Suppressor macrophage (primary cell): ENCODE measurements around the gene C3AR1.
"Not testable (repeated sequence)": the region's sequence is repeated elsewhere in the genome, so short reads cannot be mapped to it uniquely, and the experiment has no call there.

Experiments
- DNase-seq, 4 experiments: peaks; one replicate each; pipeline ENCODE4 v3.0.0-alpha.2; 2020 to 2022

C3AR1 gene

DNA sequence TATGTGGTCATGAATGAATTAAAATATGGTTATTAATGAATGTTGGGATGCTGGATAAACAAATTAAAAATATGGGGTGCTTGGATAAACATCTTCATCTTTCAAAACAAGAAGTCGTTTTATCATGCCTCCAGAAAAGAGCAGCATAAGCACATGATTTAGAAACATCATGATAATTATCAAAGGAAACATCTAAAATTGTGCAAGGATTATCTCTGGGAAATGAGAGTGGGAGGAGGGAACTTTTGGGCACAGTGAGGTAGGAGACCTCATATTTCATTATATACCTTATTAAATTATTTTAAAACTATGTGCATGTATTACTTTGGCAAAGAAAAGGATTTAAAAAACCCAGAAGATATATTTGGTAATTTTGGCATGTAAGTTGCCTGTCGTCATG, 8.9 kb downstream of the C3AR1 start:
- peak in 2 of 4 experiments; percentile 34 to 36 for DNase-seq

DNA sequence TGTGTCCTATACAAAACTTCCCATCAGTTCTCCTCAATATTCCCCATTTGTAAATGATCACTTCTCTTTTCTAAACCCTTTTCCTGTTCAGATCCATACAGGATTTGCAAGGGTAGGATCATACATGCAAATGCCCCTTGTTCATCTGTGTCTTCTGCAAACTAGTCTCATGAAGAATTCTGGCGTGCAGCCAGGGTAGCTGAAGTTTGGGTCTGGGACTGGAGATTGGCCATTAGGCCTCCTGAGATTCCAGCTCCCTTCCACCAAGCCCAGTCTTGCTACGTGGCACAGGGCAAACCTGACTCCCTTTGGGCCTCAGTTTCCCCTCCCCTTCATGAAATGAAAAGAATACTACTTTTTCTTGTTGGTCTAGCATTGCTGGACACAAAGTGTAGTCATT, 11.3 kb downstream of the C3AR1 start:
- peak in 3 of 4 experiments; percentile 44 to 64 (median 48) for DNase-seq

- peak; percentile 78 to 84 (median 84) for DNase-seq
Observed at GRCh38 chr12:8052679-8053078, 13.5 kb downstream of the C3AR1 start.

- DNase-seq, result peak in 2 of 4 experiments; percentile 11 to 23
Observed at GRCh38 chr12:8050600-8051250, 15.4 kb downstream of the C3AR1 start.

DNA sequence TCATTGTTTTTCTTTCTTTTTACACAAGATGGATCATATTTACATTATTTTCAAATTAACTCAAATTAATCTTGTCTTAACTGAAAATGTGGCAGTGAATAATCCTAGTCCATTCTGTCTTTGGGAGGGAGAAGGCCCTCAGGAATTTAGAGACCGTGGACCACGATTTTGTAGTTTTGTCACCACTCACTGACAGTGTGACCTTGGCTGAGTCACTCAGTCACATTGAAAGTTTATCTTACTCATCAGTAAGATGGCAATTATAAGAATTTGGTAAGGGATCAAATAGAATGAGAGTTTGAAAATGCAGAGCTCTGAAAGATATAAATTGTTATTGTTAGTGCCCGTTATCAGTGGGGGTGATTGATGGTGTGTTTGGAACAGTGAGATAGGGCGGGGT, 17.3 kb downstream of the C3AR1 start:
- DNase-seq, result peak in 1 of 4 experiments; percentile 30

DNA sequence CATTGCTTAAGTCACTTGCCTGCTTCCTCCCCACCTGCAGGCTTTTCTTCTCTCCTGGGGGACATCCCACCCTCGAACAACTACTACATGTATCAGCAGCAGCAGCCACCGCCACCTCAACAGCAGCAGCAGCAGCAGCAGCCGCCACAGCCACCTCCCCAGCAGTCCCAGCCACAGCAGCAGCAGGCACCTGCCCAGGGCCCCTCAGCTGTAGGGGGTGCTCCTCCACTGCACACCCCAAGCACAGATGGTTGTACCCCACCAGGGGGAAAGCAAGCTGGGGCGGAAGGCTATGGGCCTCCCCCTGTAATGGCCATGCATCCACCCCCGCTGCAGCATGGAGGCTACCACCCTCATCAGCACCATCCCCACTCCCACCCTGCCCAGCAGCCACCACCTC, 18.3 kb downstream of the C3AR1 start:
- DNase-seq, result no peak

- DNase-seq, result peak; percentile 86 to 92 (median 90)
Observed at GRCh38 chr12:8045952-8046944, 19.9 kb downstream of the C3AR1 start.

- DNase-seq, result no peak
Observed at GRCh38 chr12:8040791-8041190, 25.4 kb downstream of the C3AR1 start.

DNA sequence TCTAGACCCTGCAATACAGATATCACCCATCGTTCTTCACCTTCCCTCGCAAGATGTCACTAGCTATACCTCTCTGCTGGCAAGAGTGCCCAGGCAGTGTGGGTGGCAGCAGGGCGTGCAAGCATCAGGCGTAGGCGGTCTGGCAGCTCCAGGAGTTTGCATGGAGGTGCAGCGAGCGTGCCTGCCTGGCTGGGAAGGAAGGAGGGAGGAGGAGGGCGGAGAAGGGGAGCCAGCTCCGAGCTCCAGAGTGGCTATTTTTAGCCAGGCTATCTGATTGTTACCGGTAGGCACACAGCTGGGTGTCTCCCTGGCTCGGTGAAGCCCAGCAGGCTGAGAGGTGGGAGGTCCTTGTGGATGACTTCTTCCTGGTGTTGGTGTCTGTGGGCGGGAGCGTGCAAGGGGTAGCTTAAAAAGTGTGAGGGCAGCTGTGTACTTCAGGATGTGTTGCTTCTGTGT, 27.5 kb downstream of the C3AR1 start:
- DNase-seq, result peak in 3 of 4 experiments; percentile 46 to 63 (median 57)

DNA sequence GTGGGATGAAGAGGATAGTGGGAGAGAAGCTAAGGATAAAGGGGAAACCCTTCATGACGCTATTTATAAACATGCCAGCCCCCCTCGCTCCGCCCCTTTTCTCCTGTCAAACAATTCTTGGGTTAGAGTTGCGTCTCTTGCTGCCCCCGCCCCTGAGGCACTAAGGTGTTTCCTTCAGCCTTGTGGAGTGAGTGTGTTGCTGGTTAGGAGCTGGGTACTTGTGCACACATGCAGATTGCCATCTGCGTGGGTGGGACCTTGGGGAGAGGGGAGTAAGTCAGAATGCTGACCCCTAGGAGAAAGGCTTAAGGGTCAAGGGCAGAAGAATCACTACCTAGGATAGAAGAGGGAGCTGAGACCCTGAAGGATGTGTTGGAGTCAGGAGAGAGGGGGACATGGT, 28.2 kb downstream of the C3AR1 start:
- DNase-seq, result no peak

DNA sequence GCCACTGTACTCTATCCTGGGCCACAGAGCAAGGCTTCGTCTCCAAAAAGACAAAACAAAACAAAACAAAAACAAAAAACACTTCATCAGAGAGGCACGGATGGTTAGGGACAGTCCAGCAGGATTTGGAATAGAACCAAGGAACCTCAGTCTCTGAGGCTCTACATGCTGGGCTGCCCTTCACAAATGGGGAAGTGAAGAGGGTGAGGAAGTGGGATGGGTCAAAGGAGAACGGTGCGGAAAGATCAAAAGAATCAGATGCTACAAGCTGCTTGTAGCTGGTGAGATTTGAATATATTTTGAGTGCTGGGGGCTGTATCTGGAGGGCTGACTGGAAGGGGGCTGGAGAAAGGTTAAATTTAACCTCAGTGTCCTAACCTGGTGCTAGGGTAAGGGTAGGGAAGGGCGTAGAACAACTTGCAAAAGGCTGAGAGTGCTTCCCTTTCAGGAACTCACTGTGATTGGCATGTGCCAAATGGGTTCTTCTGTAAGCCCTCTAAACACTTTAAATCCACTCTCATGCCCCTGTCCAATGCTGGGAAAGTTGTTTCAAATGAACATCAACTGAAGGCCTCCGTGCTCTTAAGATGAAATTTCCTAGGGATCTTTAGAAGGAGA, 29.0 kb downstream of the C3AR1 start:
- peak; percentile 67 to 86 (median 80) for DNase-seq

GRCh38 chr12:8036346-8036745, 29.8 kb downstream of the C3AR1 start:
- no peak for DNase-seq

GRCh38 chr12:8035440-8036010, 30.6 kb downstream of the C3AR1 start:
- DNase-seq, result peak in 1 of 4 experiments; percentile 20

GRCh38 chr12:8034802-8035201, 31.4 kb downstream of the C3AR1 start:
- no peak for DNase-seq

DNA sequence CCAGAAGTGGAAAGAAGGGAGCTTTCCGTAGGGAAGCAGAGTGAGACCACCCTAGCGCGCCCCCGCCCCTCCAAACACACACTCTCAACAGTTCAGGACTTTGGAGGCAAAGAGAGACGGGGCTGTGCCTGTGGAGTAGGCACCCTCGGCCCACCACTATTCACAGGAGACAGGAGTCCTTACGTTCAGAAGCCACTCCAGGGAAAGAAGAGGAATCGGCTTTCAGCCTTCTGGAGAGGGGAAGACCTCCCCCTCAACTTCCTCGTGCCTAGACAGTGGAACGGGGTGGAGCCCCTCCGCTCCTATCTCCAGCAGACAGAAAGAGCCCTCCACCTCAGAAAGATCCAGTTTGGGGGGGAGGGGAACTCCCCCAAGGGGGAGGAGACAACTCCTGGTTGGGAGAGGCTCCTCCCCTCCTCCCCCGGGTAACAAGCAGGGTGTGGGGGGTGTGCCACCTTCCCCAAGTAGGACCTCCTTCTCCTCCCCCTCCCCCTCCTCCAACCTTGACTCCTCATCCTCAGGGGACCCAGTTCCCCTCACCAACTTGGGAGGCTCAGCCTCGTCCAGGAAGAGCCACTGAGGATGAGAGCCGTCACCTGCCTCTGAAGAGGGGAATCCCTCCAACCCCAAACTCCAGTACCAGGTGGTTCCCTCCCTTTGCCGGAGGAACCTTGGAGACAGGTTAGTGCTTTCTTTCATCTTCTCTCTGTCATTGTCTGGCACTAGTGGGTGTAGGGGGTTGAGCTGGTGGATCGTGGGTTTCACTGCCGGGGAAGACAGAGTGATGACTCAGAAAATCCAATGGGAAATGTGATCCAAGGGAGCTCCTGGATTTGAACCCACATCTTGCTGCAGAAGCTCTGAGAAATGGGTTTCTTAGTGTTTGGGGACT, 32.8 kb downstream of the C3AR1 start:
- DNase-seq, result peak in 3 of 4 experiments; percentile 34 to 56 (median 35)

DNA sequence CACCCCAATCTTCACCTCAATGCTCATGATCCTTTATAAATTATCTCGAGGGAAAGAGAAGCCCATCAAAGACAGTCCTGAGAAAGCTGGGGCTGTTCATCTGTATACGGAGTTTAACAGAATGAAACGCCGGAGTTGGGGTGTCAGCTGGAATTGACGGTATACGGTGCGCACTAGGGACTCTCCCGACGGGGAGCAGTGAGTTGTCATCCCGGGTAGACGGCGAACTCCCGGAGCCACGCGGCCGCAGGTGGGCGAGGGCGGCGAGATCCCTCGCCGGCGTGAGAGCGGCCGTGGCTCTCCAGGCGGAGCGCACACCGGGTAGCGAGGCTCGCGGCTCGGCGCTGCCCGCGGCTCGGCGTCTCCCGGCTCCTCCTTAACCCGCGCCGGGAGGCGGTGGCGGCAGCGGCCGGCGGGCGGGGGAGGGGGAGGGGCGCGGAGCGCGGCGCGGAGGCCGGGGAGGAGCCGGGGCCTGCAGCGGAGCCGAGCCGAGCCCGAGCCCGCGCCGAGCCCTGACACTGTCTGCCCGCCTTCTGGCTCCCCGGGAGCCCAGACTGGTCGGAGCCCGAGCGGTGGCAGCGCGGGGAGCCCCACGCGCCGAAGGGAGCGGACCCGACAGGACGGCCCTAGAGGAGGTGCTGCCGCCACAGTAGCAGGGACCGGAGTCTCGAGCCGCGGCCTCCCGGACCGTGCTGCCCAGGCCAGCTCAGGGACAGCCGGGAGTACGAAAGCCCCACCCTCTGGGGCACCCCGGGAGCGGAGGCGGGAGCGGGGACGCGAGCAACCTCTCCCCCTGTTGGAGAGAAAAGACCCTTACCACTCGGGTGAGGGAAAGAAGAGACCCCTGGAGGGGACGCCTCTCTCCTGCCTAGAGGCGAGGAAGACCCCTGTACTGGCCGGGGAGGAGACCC, 33.7 kb downstream of the C3AR1 start, which contains the start of gene FOXJ2:
FOXJ2 (plus strand) TSS at position 475 of the 911 bp plus-strand sequence. CDS start 7,117 bp downstream, outside the sequence.
- DNase-seq, result peak; percentile 82 to 93 (median 88)

GRCh38 chr12:8031872-8032241, 34.3 kb downstream of the C3AR1 start:
- peak in 1 of 4 experiments; percentile 32 for DNase-seq

- not testable (repeated sequence) for DNase-seq
Observed at GRCh38 chr12:8031017-8031416, 35.1 kb downstream of the C3AR1 start.

- no peak for DNase-seq
Observed at GRCh38 chr12:8030189-8030588, 36.0 kb downstream of the C3AR1 start.

DNA sequence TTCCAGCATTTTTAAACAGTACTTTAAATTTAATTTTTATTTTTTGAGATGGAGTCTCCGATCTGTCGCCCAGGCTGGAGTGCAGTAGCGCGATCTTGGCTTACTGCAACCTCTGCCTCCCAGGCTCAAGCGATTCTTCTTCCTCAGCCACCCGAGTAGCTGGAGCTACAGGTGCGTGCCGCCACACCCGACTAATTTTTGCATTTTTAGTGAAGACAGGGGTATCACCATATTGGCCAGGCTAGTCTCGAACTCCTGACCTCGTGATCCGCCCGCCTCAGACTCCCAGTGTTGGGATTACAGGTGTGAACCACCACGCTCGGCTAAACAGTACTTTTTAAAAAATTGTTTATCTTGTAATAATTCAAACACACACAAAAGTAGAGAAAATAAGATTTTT, 37.9 kb downstream of the C3AR1 start:
- DNase-seq, result no peak
